Calu3 (cell line): ENCODE measurements around the gene PLCD1. TPM values are rescaled to one million over a fixed set of nuclear protein-coding genes. Genes with fewer than 3 reads are reported as not detected.

ENCODE experiments used
- BruUV-seq: library from RNA; stranded (reverse); fragments of 400-500 nt; replicated peaks from 2 replicates; lab custom pipeline; 2021; lab: Mats Ljungman, UMichigan
- CTCF ChIA-PET: fragments of 300-600 bp; sonication (Branson Sonifier 250); formaldehyde crosslinking; loops from one replicate; lab custom pipeline; 2022; ENCODE audit warnings: antibody characterized with exemption; lab: Charles Lee
- DNase-seq: peaks from one replicate; pipeline ENCODE4 v3.0.0; 2022
- H3K27ac Mint-ChIP-seq: one replicate; pipeline ENCODE4 v1.8.0; 2022; ENCODE audit warnings: mixed read lengths; ENCODE audit not compliant: unreplicated experiment
- H3K27me3 Mint-ChIP-seq: one replicate; pipeline ENCODE4 v1.8.0; 2022; ENCODE audit warnings: mixed read lengths; ENCODE audit not compliant: unreplicated experiment
- H3K36me3 Mint-ChIP-seq: one replicate; pipeline ENCODE4 v1.8.0; 2022; ENCODE audit warnings: mild to moderate bottlenecking, moderate library complexity, mixed read lengths; ENCODE audit not compliant: insufficient read depth, unreplicated experiment
- H3K4me1 Mint-ChIP-seq: one replicate; pipeline ENCODE4 v1.8.0; 2022; ENCODE audit warnings: mild to moderate bottlenecking, low read depth, mixed read lengths; ENCODE audit not compliant: unreplicated experiment
- H3K4me3 Mint-ChIP-seq: one replicate; pipeline ENCODE4 v1.8.0; 2022; ENCODE audit warnings: mild to moderate bottlenecking, low read depth, moderate library complexity, mixed read lengths; ENCODE audit not compliant: unreplicated experiment
- H3K9me3 Mint-ChIP-seq: one replicate; pipeline ENCODE4 v1.8.0; 2022; ENCODE audit warnings: low read depth, mixed read lengths; ENCODE audit not compliant: unreplicated experiment
- intact Hi-C: fragments of 100-400 bp; cut with micrococcal nuclease; formaldehyde crosslinking; loops from one replicate; pipeline ENCODE4 v1.10.0; 2022; ENCODE audit not compliant: unreplicated experiment
- total RNA-seq: library from RNA; stranded (reverse); gene quantifications from 2 replicates; pipeline ENCODE4 v1.2.3, GENCODE V29; 2022
- TF ChIP-seq, protein P1 (sequence below): fragments of 200-600 bp; IDR thresholded peaks from one replicate; pipeline ENCODE4 v1.8.0; 2022; ENCODE audit warnings: antibody characterized with exemption; ENCODE audit not compliant: unreplicated experiment

Gene PLCD1
- total RNA-seq, 1 experiment from 2014 or later = 9.8 TPM

DNA sequence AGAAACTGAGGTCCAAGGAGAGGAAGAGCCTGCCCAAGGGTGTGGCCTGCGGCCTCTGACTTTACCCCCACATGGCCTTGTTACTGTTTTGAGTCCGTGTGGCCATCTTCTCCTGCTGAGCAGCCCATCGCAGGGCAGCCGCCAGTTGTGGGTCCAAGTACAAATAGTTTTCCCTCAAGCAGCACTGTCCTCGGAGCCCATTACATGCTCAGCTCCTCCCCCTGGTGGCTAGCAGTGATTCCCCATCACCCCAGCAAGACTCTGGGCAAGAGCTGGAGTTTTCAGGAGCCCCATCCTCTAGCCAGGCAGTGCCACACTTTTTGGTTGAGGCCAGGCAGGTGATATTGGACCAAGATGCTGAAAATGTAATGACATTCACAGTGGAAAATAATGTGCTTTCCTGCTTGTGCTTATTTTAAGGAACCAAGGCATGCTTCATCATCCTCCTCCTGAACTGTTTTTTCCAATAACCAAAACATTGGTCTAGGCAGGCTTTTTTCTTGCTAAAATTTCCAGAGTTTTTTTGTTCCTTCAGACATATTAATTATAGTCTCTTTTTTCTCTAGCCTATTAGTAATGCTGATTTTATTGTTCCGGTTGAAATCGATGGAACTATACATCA lies 62.1 kb downstream of the PLCD1 start:
- CTCF ChIA-PET = interaction anchor here (0.6 to 2.5 kb wide), 10 partner anchors 9 to 112 kb away, joined by 3 to 35 read pairs (median 4); no protein-coding TSS in a partner anchor
- TF ChIP-seq, protein P1, sequence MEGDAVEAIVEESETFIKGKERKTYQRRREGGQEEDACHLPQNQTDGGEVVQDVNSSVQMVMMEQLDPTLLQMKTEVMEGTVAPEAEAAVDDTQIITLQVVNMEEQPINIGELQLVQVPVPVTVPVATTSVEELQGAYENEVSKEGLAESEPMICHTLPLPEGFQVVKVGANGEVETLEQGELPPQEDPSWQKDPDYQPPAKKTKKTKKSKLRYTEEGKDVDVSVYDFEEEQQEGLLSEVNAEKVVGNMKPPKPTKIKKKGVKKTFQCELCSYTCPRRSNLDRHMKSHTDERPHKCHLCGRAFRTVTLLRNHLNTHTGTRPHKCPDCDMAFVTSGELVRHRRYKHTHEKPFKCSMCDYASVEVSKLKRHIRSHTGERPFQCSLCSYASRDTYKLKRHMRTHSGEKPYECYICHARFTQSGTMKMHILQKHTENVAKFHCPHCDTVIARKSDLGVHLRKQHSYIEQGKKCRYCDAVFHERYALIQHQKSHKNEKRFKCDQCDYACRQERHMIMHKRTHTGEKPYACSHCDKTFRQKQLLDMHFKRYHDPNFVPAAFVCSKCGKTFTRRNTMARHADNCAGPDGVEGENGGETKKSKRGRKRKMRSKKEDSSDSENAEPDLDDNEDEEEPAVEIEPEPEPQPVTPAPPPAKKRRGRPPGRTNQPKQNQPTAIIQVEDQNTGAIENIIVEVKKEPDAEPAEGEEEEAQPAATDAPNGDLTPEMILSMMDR = peak; percentile 75
- Mint-ChIP-seq H3K27ac (no peak overlapping the region), H3K4me3 (no peak overlapping the region), H3K27me3 (no peaks in the 10 kb centered on the region), H3K36me3 (peaks cover 48% of the 10 kb centered on the region), H3K4me1 (peaks cover 55% of the 10 kb centered on the region), H3K9me3 (no peaks in the 10 kb centered on the region)
- no TSS peak for BruUV-seq
- intact Hi-C loops = loop anchor here (1.0 kb wide), 1 partner anchor 112 kb away; no protein-coding TSS in a partner anchor
- DNase-seq = peak; percentile 80

DNA sequence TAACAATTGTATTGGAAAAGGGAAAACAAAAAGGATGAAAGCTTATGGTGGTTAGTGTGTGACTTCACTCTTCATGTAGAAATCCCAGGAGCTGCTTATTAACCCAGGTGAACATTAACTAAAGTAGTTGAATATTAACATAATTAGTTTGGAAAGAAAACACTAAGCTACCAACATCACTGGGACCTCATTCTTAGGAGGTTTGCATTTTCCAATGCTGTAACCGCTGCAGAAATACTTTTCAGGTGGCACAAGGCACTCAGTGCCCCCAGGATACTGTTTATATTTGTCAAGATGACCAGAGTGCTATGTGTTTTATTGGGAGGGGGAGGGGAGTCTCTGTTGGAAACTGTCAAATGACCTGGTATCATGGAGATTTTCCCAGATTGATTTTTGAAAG lies 64.7 kb downstream of the PLCD1 start:
- no TSS peak for BruUV-seq
- Mint-ChIP-seq H3K4me3 (peak overlapping the region; percentile 31), H3K27me3 (no peaks in the 10 kb centered on the region), H3K4me1 (peaks cover 60% of the 10 kb centered on the region), H3K36me3 (peaks cover 31% of the 10 kb centered on the region), H3K9me3 (no peaks in the 10 kb centered on the region), H3K27ac (peak overlapping the region; percentile 36)
- TF ChIP-seq, protein P1 = no peak
- DNase-seq = no peak
- CTCF ChIA-PET = interaction anchor here (0.7 to 3.1 kb wide), 11 partner anchors 9 to 113 kb away, joined by 3 to 19 read pairs (median 5); no protein-coding TSS in a partner anchor
- intact Hi-C loops = loop anchor here (1.0 kb wide), 1 partner anchor 55 kb away; no protein-coding TSS in a partner anchor

DNA sequence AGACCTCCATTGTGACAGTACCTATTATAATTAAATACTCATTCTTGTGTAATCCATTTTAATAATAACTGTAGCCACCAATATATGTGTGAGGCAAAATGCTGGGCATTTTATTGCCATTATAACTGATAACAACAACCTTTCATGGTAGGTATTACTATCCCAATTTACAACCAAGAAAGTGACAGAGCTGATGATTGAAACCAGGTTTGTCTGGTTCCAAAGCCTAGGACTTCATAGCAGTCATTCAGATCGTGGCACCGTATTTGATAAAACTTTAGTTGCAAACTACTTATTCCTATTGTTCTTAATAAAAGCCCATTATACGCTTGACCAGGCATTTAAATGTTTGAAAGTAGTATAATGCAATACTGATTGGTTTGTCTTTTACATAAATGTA lies 65.3 kb downstream of the PLCD1 start:
- Mint-ChIP-seq H3K4me3 (peak overlapping the region; percentile 31), H3K27ac (peak overlapping the region; percentile 36)

DNA sequence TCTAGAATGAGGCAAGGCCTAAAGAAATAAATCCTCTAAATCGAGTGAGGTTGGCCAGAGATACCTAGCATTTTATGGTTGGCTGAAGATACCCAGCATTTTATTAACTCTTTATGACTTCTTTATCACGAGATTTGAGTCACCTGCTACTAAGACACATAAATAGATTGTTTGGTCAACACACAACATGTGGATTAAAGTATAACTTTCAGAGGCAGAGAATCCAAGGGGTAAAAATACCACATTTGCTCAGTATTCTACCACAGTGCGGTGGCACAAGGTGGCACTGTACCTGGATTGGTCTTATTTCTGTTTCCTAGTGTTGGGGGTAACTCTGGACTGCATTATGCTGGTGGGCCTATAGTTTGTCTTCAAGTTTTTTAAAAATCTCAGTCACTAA lies 65.8 kb downstream of the PLCD1 start:
- intact Hi-C loops = loop anchor here (1.0 to 2.0 kb wide), 2 partner anchors 17 to 54 kb away; no protein-coding TSS in a partner anchor
- CTCF ChIA-PET = interaction anchor here (0.6 to 3.1 kb wide), 8 partner anchors 10 to 109 kb away, joined by 3 to 19 read pairs (median 6); no protein-coding TSS in a partner anchor
- H3K4me3 Mint-ChIP-seq = no peak overlapping the region
- H3K27me3 Mint-ChIP-seq = no peaks in the 10 kb centered on the region
- no peak for DNase-seq
- TF ChIP-seq, protein P1 = no peak
- H3K9me3 Mint-ChIP-seq = no peaks in the 10 kb centered on the region
- peaks cover 27% of the 10 kb centered on the region for H3K36me3 Mint-ChIP-seq
- H3K4me1 Mint-ChIP-seq = peaks cover 59% of the 10 kb centered on the region
- BruUV-seq = no TSS peak
- peak overlapping the region; percentile 61 for H3K27ac Mint-ChIP-seq

More for the DNA sequence above, 65.3 kb downstream of the PLCD1 start:
- intact Hi-C loops = loop anchor here (1.0 kb wide), 1 partner anchor 55 kb away; no protein-coding TSS in a partner anchor
- no peak for DNase-seq
- CTCF ChIA-PET = interaction anchor here (0.6 to 3.1 kb wide), 13 partner anchors 10 to 1185 kb away, joined by 3 to 19 read pairs (median 5); no protein-coding TSS in a partner anchor
- peaks cover 59% of the 10 kb centered on the region for H3K4me1 Mint-ChIP-seq
- H3K27me3 Mint-ChIP-seq = no peaks in the 10 kb centered on the region
- TF ChIP-seq, protein P1 = no peak
- no TSS peak for BruUV-seq
- no peaks in the 10 kb centered on the region for H3K9me3 Mint-ChIP-seq
- H3K36me3 Mint-ChIP-seq = peaks cover 31% of the 10 kb centered on the region
